Activated CD4-positive, alpha-beta memory T cell treated with anti-CD3 and anti-CD28 coated beads for 36 hours (primary cell): ENCODE measurements around the gene ERCC6L2. TPM values are rescaled to one million over a fixed set of nuclear protein-coding genes. Genes with fewer than 3 reads are reported as not detected.

Experiments
- CTCF ChIA-PET: fragments of 350-600 bp; sonication (Branson Sonifier 250); formaldehyde crosslinking; loops from one replicate; lab custom pipeline; 2021; ENCODE audit warnings: antibody characterized with exemption, inconsistent platforms; lab: Charles Lee
- POLR2A ChIA-PET: fragments of 350-600 bp; sonication (Branson Sonifier 250); formaldehyde crosslinking; loops from one replicate; lab custom pipeline; 2021; ENCODE audit warnings: antibody characterized with exemption; lab: Charles Lee
- DNase-seq: peaks from one replicate; pipeline ENCODE4 v3.0.0-alpha.2; 2020
- H3K27ac Mint-ChIP-seq: one replicate; pipeline ENCODE4 v1.8.0; 2021; ENCODE audit warnings: mixed read lengths
- H3K27me3 Mint-ChIP-seq: one replicate; pipeline ENCODE4 v1.8.0; 2021; ENCODE audit warnings: mixed read lengths
- H3K36me3 Mint-ChIP-seq: one replicate; pipeline ENCODE4 v1.8.0; 2021; ENCODE audit warnings: mixed read lengths
- H3K4me1 Mint-ChIP-seq: one replicate; pipeline ENCODE4 v1.8.0; 2021; ENCODE audit warnings: low read depth, mixed read lengths
- H3K4me3 Mint-ChIP-seq: one replicate; pipeline ENCODE4 v1.8.0; 2021; ENCODE audit warnings: mild to moderate bottlenecking, mixed read lengths
- H3K9me3 Mint-ChIP-seq: one replicate; pipeline ENCODE4 v1.8.0; 2021; ENCODE audit warnings: mixed read lengths
- intact Hi-C: fragments of 100-400 bp; cut with micrococcal nuclease; formaldehyde crosslinking; loops from one replicate; pipeline ENCODE4 v1.15.1; 2023
- total RNA-seq, 2 experiments: library from RNA; stranded (reverse); gene quantifications; one replicate each; pipeline ENCODE4 v1.2.3, GENCODE V29; 2021

ERCC6L2 gene
- total RNA-seq, 2 experiments from 2014 or later: 23.1 to 25.1 TPM

- H3K4me3 Mint-ChIP-seq: no peak overlapping the region
- CTCF ChIA-PET: no interaction called here
- DNase-seq: no peak
- intact Hi-C loops: no loop called here
- peaks cover 10% of the 10 kb centered on the region for H3K4me1 Mint-ChIP-seq
- H3K27me3 Mint-ChIP-seq: no peaks in the 10 kb centered on the region
- peaks cover 19% of the 10 kb centered on the region for H3K36me3 Mint-ChIP-seq
- no peak overlapping the region for H3K27ac Mint-ChIP-seq
- peaks cover 2% of the 10 kb centered on the region for H3K9me3 Mint-ChIP-seq
- POLR2A ChIA-PET: no interaction called here
Observed at GRCh38 chr9:95991326-95991725, 115.8 kb downstream of the ERCC6L2 start.

GRCh38 chr9:95992536-95992935, 117.0 kb downstream of the ERCC6L2 start:
- H3K4me1 Mint-ChIP-seq: peaks cover 10% of the 10 kb centered on the region
- H3K36me3 Mint-ChIP-seq: peaks cover 13% of the 10 kb centered on the region
- no peaks in the 10 kb centered on the region for H3K27me3 Mint-ChIP-seq
- intact Hi-C loops: no loop called here
- ChIA-PET CTCF (no interaction called here), POLR2A (no interaction called here)
- H3K9me3 Mint-ChIP-seq: no peaks in the 10 kb centered on the region
- no peak for DNase-seq
- H3K4me3 Mint-ChIP-seq: no peak overlapping the region
- H3K27ac Mint-ChIP-seq: no peak overlapping the region

DNA sequence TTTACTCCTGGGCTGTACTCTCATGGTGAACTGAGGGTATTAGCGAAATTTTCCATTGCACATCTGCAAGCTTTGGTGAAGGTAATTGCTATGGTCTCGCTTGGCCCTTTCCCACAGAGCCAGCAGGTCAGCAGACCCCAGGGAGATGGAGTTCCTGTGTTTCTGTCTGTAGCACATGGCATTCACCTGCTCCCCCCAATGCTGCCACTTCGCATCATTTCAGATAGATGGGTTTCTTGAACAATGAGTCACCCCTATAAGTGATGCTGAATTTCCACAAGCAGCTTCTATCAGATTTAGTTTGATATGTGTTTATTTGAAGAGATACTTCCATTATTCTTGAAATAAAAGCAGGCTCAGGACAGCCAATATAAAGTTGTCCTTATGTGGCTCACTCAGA, 117.8 kb downstream of the ERCC6L2 start:
- peaks cover 10% of the 10 kb centered on the region for H3K4me1 Mint-ChIP-seq
- POLR2A ChIA-PET: no interaction called here
- CTCF ChIA-PET: interaction anchor here (1.1 kb wide), 1 partner anchor 55 kb away, joined by 3 read pairs; no protein-coding TSS in a partner anchor
- H3K9me3 Mint-ChIP-seq: no peaks in the 10 kb centered on the region
- no peak overlapping the region for H3K27ac Mint-ChIP-seq
- H3K36me3 Mint-ChIP-seq: peaks cover 15% of the 10 kb centered on the region
- H3K4me3 Mint-ChIP-seq: no peak overlapping the region
- H3K27me3 Mint-ChIP-seq: no peaks in the 10 kb centered on the region
- DNase-seq: no peak
- intact Hi-C loops: no loop called here

GRCh38 chr9:95999390-95999789, 123.9 kb downstream of the ERCC6L2 start:
- Mint-ChIP-seq H3K36me3 (peaks cover 36% of the 10 kb centered on the region), H3K4me3 (no peak overlapping the region), H3K9me3 (peaks cover 7% of the 10 kb centered on the region), H3K27ac (no peak overlapping the region), H3K4me1 (no peaks in the 10 kb centered on the region), H3K27me3 (no peaks in the 10 kb centered on the region)
- ChIA-PET CTCF (no interaction called here), POLR2A (interaction anchor here (0.6 kb wide), 1 partner anchor 1770 kb away, joined by 3 read pairs; no protein-coding TSS in a partner anchor)
- intact Hi-C loops: no loop called here
- no peak for DNase-seq

DNA sequence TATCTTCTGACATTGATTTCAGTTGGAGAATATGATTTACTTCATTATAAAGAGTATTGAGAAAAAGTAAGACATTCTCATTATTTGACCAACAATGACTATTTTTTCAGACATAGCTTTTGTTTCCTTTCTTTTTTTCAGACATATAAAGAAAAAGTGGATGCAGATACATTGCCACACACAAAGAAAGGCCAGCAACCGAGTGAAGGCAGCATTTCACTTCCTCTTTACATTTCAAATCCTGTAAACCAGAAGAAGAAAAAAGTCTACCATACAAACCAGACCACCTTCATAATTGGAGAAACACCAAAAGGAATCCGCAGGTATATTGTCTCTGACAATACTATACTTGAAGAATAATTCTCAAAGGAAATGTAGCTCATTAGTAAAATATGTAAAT, 128.9 kb downstream of the ERCC6L2 start:
- Mint-ChIP-seq H3K9me3 (peaks cover 7% of the 10 kb centered on the region), H3K27me3 (no peaks in the 10 kb centered on the region), H3K4me1 (no peaks in the 10 kb centered on the region), H3K4me3 (no peak overlapping the region), H3K36me3 (peaks cover 27% of the 10 kb centered on the region), H3K27ac (no peak overlapping the region)
- ChIA-PET CTCF (no interaction called here), POLR2A (no interaction called here)
- DNase-seq: no peak
- intact Hi-C loops: no loop called here

GRCh38 chr9:96006296-96006879, 130.9 kb downstream of the ERCC6L2 start:
- H3K27me3 Mint-ChIP-seq: no peaks in the 10 kb centered on the region
- DNase-seq: no peak
- H3K4me1 Mint-ChIP-seq: peaks cover 10% of the 10 kb centered on the region
- CTCF ChIA-PET: interaction anchor here (0.8 to 1.1 kb wide), 3 partner anchors 13 to 279 kb away, joined by 3 to 4 read pairs (median 4); no protein-coding TSS in a partner anchor
- H3K4me3 Mint-ChIP-seq: no peak overlapping the region
- POLR2A ChIA-PET: no interaction called here
- peaks cover 22% of the 10 kb centered on the region for H3K36me3 Mint-ChIP-seq
- intact Hi-C loops: no loop called here
- H3K27ac Mint-ChIP-seq: no peak overlapping the region
- peaks cover 7% of the 10 kb centered on the region for H3K9me3 Mint-ChIP-seq

- Mint-ChIP-seq H3K4me1 (peaks cover 13% of the 10 kb centered on the region), H3K27me3 (no peaks in the 10 kb centered on the region), H3K36me3 (peaks cover 25% of the 10 kb centered on the region), H3K9me3 (peaks cover 7% of the 10 kb centered on the region), H3K27ac (no peak overlapping the region), H3K4me3 (no peak overlapping the region)
- ChIA-PET POLR2A (no interaction called here), CTCF (interaction anchor here (0.8 to 1.1 kb wide), 3 partner anchors 12 to 280 kb away, joined by 3 to 4 read pairs (median 4); no protein-coding TSS in a partner anchor)
- intact Hi-C loops: no loop called here
- DNase-seq: no peak
Observed at GRCh38 chr9:96006961-96007360, 131.5 kb downstream of the ERCC6L2 start.

DNA sequence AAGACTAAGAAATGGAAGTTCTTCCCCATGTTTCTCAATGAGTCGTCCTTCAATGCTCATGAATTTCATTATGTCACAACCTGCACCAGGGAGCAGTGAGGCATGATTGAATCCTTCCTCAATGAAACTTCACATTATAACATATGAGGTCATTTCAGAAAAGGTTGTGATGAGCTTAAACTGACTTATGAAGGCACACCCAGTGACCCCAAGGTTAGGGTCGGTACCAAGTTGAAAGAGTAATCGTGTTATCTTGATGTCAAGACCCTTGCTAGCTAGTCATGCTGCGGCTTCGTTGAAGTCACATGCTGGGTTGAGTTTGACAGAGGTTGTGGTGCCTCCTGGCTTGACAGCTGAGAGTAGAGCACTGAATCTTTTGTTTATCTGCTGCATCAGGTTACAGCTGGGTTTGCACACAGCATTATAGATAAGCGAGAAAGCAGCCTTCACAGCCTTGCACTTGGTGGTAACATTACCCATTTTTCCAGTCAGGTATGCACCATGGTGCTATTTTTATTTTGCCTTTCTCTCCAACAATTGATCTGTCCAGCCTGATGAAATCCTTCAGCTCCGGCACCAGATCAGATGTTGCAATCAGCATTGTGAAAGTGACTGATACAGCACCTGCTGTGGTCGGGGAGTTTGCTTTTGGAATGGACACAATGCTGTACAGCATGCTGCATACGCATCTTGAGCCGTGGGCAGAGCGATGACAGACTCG, 133.2 kb downstream of the ERCC6L2 start:
- intact Hi-C loops: no loop called here
- H3K9me3 Mint-ChIP-seq: no peaks in the 10 kb centered on the region
- peak overlapping the region; percentile 66 for H3K27ac Mint-ChIP-seq
- H3K4me1 Mint-ChIP-seq: peaks cover 22% of the 10 kb centered on the region
- H3K4me3 Mint-ChIP-seq: no peak overlapping the region
- CTCF ChIA-PET: interaction anchor here (0.9 kb wide), 1 partner anchor 70 kb away, joined by 3 read pairs; no protein-coding TSS in a partner anchor
- POLR2A ChIA-PET: interaction anchor here (2.2 kb wide), 1 partner anchor 133 kb away, joined by 7 read pairs; the partner anchor contains the start of gene ERCC6L2
- H3K36me3 Mint-ChIP-seq: peaks cover 13% of the 10 kb centered on the region
- H3K27me3 Mint-ChIP-seq: no peaks in the 10 kb centered on the region
- DNase-seq: peak; percentile 38

DNA sequence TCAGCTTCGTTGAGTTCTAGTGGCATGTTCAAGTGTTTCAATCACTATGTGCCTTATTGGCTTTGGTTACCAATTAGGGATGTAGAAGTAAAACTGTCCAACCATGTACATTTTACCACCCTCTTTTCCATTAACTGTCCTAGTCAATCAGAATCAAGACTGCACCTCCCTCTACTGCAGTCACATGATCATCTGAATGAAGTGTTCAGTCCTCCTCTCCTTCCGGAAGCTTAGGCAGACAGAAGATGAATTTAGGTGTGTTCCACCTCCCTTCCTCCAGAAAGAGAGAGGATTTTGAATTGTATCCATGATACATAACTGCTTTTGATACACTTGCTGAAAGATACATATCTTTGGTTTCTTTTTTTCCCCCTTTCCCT, 133.7 kb downstream of the ERCC6L2 start:
- peaks cover 14% of the 10 kb centered on the region for H3K36me3 Mint-ChIP-seq
- peak overlapping the region; percentile 66 for H3K27ac Mint-ChIP-seq
- ChIA-PET CTCF (interaction anchor here (0.8 to 0.9 kb wide), 2 partner anchors 33 to 71 kb away, joined by 3 to 4 read pairs; no protein-coding TSS in a partner anchor), POLR2A (interaction anchor here (1.5 to 2.2 kb wide), 2 partner anchors 10 to 133 kb away, joined by 7 to 8 read pairs; partner anchors contain the start of gene ERCC6L2)
- no peaks in the 10 kb centered on the region for H3K9me3 Mint-ChIP-seq
- no peak overlapping the region for H3K4me3 Mint-ChIP-seq
- H3K27me3 Mint-ChIP-seq: no peaks in the 10 kb centered on the region
- H3K4me1 Mint-ChIP-seq: peaks cover 27% of the 10 kb centered on the region
- intact Hi-C loops: no loop called here
- DNase-seq: no peak

DNA sequence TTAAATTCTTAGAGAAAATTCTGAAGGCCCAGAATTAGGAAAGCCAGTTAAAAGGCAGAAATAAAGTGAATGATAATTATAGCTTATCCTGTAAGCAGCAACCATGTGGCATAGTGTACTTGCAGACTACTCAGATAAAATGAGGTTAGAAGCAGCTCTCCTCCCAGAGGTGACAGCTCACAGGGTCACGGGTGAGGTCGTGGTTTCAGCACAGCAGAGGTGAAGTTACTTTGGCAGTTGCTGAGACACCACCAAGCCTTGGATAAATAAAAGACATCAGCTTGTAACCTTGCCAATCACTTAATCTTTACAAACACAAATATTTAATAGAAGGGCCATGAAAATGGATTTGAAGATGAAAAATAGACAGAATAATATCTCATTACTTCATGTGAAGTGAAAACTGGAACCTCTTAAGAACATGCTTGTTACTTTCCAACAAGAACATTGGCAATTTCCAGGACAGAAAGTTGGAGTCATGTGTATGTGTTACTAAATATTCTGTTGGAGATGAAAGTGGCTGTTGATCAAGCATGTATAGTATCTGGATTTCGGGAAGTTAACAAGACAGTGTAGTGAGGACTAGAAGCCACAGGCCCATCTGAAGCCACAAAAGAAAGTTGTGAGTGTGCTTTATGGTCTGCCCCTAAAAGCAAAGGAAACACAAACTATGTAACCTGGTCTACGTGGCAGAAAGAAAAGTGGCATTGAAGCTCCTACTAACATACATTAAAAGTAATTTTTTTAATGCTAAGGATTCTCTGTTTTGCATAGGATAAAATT, 134.4 kb downstream of the ERCC6L2 start:
- peaks cover 32% of the 10 kb centered on the region for H3K4me1 Mint-ChIP-seq

DNA sequence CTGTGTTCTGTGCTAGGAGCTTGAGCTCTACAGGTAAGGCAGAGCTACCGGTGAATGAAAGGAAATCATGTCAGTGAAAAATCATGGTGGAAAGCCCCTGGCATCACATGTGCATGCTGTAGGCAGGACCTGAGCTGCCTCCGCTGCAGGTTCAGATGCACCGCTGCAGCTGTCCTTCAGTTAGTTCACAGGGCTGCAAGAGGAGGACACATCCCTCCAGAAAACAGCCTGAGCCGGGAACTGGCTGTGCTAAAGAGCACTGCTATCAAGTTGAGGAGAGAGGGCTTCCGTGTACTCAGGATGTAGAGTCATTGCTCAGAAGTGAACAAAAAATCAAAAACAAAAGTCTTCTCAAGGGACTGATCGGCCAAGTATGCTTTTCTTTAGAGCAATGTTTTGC, 138.6 kb downstream of the ERCC6L2 start:
- Mint-ChIP-seq H3K27ac (peak overlapping the region; percentile 90), H3K36me3 (peaks cover 11% of the 10 kb centered on the region), H3K27me3 (no peaks in the 10 kb centered on the region), H3K9me3 (no peaks in the 10 kb centered on the region), H3K4me3 (peak overlapping the region; percentile 50), H3K4me1 (peaks cover 61% of the 10 kb centered on the region)
- intact Hi-C loops: loop anchor here (2.0 to 10.0 kb wide), 2 partner anchors 137 to 461 kb away; no protein-coding TSS in a partner anchor
- ChIA-PET CTCF (no interaction called here), POLR2A (interaction anchor here (0.7 kb wide), 1 partner anchor 139 kb away, joined by 3 read pairs; the partner anchor contains the start of gene ERCC6L2)
- DNase-seq: peak; percentile 76

More for the DNA sequence above, 134.4 kb downstream of the ERCC6L2 start:
- POLR2A ChIA-PET: interaction anchor here (1.5 to 2.2 kb wide), 2 partner anchors 10 to 134 kb away, joined by 7 to 8 read pairs; partner anchors contain the start of gene ERCC6L2
- intact Hi-C loops: loop anchor here (10.0 kb wide), 1 partner anchor 465 kb away; no protein-coding TSS in a partner anchor
- peak; percentile 82 for DNase-seq
- Mint-ChIP-seq H3K27ac (peak overlapping the region; percentile 66), H3K27me3 (no peaks in the 10 kb centered on the region), H3K9me3 (no peaks in the 10 kb centered on the region), H3K4me3 (no peak overlapping the region), H3K36me3 (peaks cover 14% of the 10 kb centered on the region)
- CTCF ChIA-PET: interaction anchor here (0.8 to 0.9 kb wide), 2 partner anchors 34 to 71 kb away, joined by 3 to 4 read pairs; no protein-coding TSS in a partner anchor
